Measurements from ENCODE around the gene OR51V1.
A peak's percentile ranks its signal among the peaks of the same experiment; 100 is the strongest.

Gene OR51V1

GRCh38 chr11:5238486-5238885 lies 38.0 kb upstream of the OR51V1 start:
- no peak for TF ChIP-seq CTCF (conservative IDR thresholded peaks at IDR 0.05; ENCODE audit: low read depth, low read length)
- Histone ChIP-seq H3K4me1 (ENCODE audit: low read depth, poor library complexity, severe bottlenecking) (peaks cover 31% of the 10 kb centered on the region), H3K79me2 (ENCODE audit: insufficient read depth, low read depth) (no peaks in the 10 kb centered on the region), H3K4me2 (no peak overlapping the region), H3K27ac (no peak overlapping the region), H3K9ac (no peak overlapping the region), H2AFZ (ENCODE audit: low read depth) (no peak overlapping the region), H3K27me3 (ENCODE audit: insufficient read depth, low read depth) (no peaks in the 10 kb centered on the region), H3K4me3 (IDR thresholded peaks at IDR 0.05; ENCODE audit: insufficient read depth, low read depth, low read length) (no peak overlapping the region), H3K36me3 (ENCODE audit: insufficient read depth) (no peaks in the 10 kb centered on the region), H4K20me1 (ENCODE audit: insufficient read depth) (no peaks in the 10 kb centered on the region)

- Histone ChIP-seq H3K27me3 (ENCODE audit: insufficient read depth, low read depth) (no peaks in the 10 kb centered on the region), H3K4me1 (ENCODE audit: low read depth, poor library complexity, severe bottlenecking) (peaks cover 34% of the 10 kb centered on the region), H3K36me3 (ENCODE audit: insufficient read depth) (no peaks in the 10 kb centered on the region), H4K20me1 (ENCODE audit: insufficient read depth) (no peaks in the 10 kb centered on the region), H3K9ac (no peak overlapping the region), H3K4me3 (IDR thresholded peaks at IDR 0.05; ENCODE audit: insufficient read depth, low read depth, low read length) (no peak overlapping the region), H3K27ac (no peak overlapping the region), H3K79me2 (ENCODE audit: insufficient read depth, low read depth) (no peaks in the 10 kb centered on the region), H3K4me2 (no peak overlapping the region), H2AFZ (ENCODE audit: low read depth) (no peak overlapping the region)
- no peak for TF ChIP-seq CTCF (conservative IDR thresholded peaks at IDR 0.05; ENCODE audit: low read depth, low read length)
Observed at GRCh38 chr11:5237420-5237819, 36.9 kb upstream of the OR51V1 start.

GRCh38 chr11:5235364-5236095 lies 35.0 kb upstream of the OR51V1 start:
- no peaks in the 10 kb centered on the region for H3K27me3 ChIP-seq (ENCODE audit: insufficient read depth, low read depth)
- H3K79me2 ChIP-seq (ENCODE audit: insufficient read depth, low read depth): no peaks in the 10 kb centered on the region
- no peaks in the 10 kb centered on the region for H4K20me1 ChIP-seq (ENCODE audit: insufficient read depth)
- H3K4me2 ChIP-seq: peak overlapping the region; percentile 69
- no peaks in the 10 kb centered on the region for H3K36me3 ChIP-seq (ENCODE audit: insufficient read depth)
- H3K9ac ChIP-seq: no peak overlapping the region
- H2AFZ ChIP-seq (ENCODE audit: low read depth): no peak overlapping the region
- H3K4me1 ChIP-seq (ENCODE audit: low read depth, poor library complexity, severe bottlenecking): peaks cover 53% of the 10 kb centered on the region
- no peak for TF ChIP-seq CTCF (conservative IDR thresholded peaks at IDR 0.05; ENCODE audit: low read depth, low read length)
- no peak overlapping the region for H3K4me3 ChIP-seq (IDR thresholded peaks at IDR 0.05; ENCODE audit: insufficient read depth, low read depth, low read length)
- no peak overlapping the region for H3K27ac ChIP-seq

- peak within 1 kb of the TSS; percentile 69 for H3K4me2 ChIP-seq
- no peaks in the 10 kb centered on the region for H3K36me3 ChIP-seq (ENCODE audit: insufficient read depth)
- H3K9ac ChIP-seq: peak within 1 kb of the TSS; percentile 29; the same call in 1 of the 2 replicates
- H3K27me3 ChIP-seq (ENCODE audit: insufficient read depth, low read depth): no peaks in the 10 kb centered on the region
- peaks cover 64% of the 10 kb centered on the region for H3K4me1 ChIP-seq (ENCODE audit: low read depth, poor library complexity, severe bottlenecking)
- no peaks in the 10 kb centered on the region for H3K79me2 ChIP-seq (ENCODE audit: insufficient read depth, low read depth)
- H4K20me1 ChIP-seq (ENCODE audit: insufficient read depth): no peaks in the 10 kb centered on the region
- peak within 1 kb of the TSS; percentile 41 for H2AFZ ChIP-seq (ENCODE audit: low read depth)
- no peak within 1 kb of the TSS for H3K4me3 ChIP-seq (IDR thresholded peaks at IDR 0.05; ENCODE audit: insufficient read depth, low read depth, low read length)
- peak within 1 kb of the TSS; percentile 74 for H3K27ac ChIP-seq
- TF ChIP-seq CTCF (conservative IDR thresholded peaks at IDR 0.05; ENCODE audit: low read depth, low read length): no peak
Observed at GRCh38 chr11:5234381-5234834, 33.9 kb upstream of the OR51V1 start, which contains the start of gene HBD. Gene HBD, minus strand, starts transcription at chr11:5234483. Its CDS starts 50 bp downstream, at chr11:5234433.

Measured in KMS-11 (cell line).